IMR-90 (cell line): ENCODE measurements around the gene TP73. TPM values are rescaled to one million over a fixed set of nuclear protein-coding genes. Genes with fewer than 3 reads are reported as not detected.

Source experiments
- ATAC-seq: fragments of 200-7000 bp; cut with Tn5 transposase; 2 replicates; pipeline ENCODE4 v1.9.1; 2020; ENCODE audit warnings: low read depth, mild to moderate bottlenecking, moderate library complexity
- BruUV-seq: library from RNA; stranded (reverse); fragments of 400-500 nt; replicated peaks from 2 replicates; lab custom pipeline; 2021; lab: Mats Ljungman, UMichigan
- CTCF ChIA-PET: fragments of 300-600 bp; formaldehyde crosslinking; extraction: SDS; loops from one replicate; lab custom pipeline; 2021; ENCODE audit warnings: antibody characterized with exemption; lab: Yijun Ruan, JAX
- POLR2A ChIA-PET: fragments of 300-600 bp; sonication (Branson Sonifier 250); formaldehyde crosslinking; loops from one replicate; lab custom pipeline; 2022; ENCODE audit warnings: antibody characterized with exemption; ENCODE audit not compliant: unreplicated experiment; lab: Charles Lee
- DNase-seq: peaks from one replicate; pipeline ENCODE4 v3.0.0; 2013
- H2AFZ ChIP-seq: replicated peaks from 2 replicates; pipeline ENCODE3; 2013; ENCODE audit warnings: low read length, mild to moderate bottlenecking; ENCODE audit not compliant: poor library complexity
- H2AK5ac ChIP-seq: 2 replicates; pipeline ENCODE4 v1.6.1; 2013; ENCODE audit warnings: low read depth, low read length, inconsistent platforms
- H2AK9ac ChIP-seq: replicated peaks from 2 replicates; pipeline ENCODE3; 2013; ENCODE audit warnings: mild to moderate bottlenecking, low read depth, low read length, moderate library complexity; ENCODE audit not compliant: poor library complexity
- H2BK120ac ChIP-seq: 2 replicates; pipeline ENCODE4 v1.6.1; 2013; ENCODE audit warnings: low read depth, low read length, inconsistent platforms
- H2BK15ac ChIP-seq: 3 replicates; pipeline ENCODE4 v1.6.1; 2013; ENCODE audit warnings: low read depth, low read length, inconsistent platforms
- H2BK20ac ChIP-seq: 2 replicates; pipeline ENCODE4 v1.6.1; 2013; ENCODE audit warnings: low read depth, mild to moderate bottlenecking, inconsistent platforms, low read length, moderate library complexity
- H2BK5ac ChIP-seq: 2 replicates; pipeline ENCODE4 v1.6.1; 2013; ENCODE audit warnings: mild to moderate bottlenecking, low read depth, low read length, inconsistent platforms; ENCODE audit not compliant: poor library complexity, severe bottlenecking
- H3K14ac ChIP-seq: replicated peaks from 2 replicates; pipeline ENCODE4 v1.6.1; 2013; ENCODE audit warnings: low read depth, low read length, inconsistent platforms
- H3K18ac ChIP-seq: 2 replicates; pipeline ENCODE4 v1.6.1; 2013; ENCODE audit warnings: low read depth, low read length, control low read depth
- H3K23ac ChIP-seq: 2 replicates; pipeline ENCODE4 v1.6.1; 2013; ENCODE audit warnings: low read depth, low read length, inconsistent platforms
- H3K27ac ChIP-seq: 2 replicates; pipeline ENCODE4 v1.5.1; 2013; ENCODE audit warnings: mild to moderate bottlenecking, control low read depth, low read length; ENCODE audit not compliant: insufficient read depth
- H3K27me3 ChIP-seq: 2 replicates; pipeline ENCODE4 v1.6.1; 2013; ENCODE audit warnings: low read length; ENCODE audit not compliant: control insufficient read depth, insufficient read depth
- H3K36me3 ChIP-seq: 2 replicates; pipeline ENCODE4 v1.6.1; 2013; ENCODE audit warnings: low read length, mixed read lengths; ENCODE audit not compliant: control insufficient read depth, insufficient read depth
- H3K4ac ChIP-seq: 2 replicates; pipeline ENCODE4 v1.6.1; 2013; ENCODE audit warnings: low read depth, low read length, inconsistent platforms
- H3K4me1 ChIP-seq: 2 replicates; pipeline ENCODE4 v1.6.1; 2013; ENCODE audit warnings: low read length, mixed read lengths; ENCODE audit not compliant: control insufficient read depth, insufficient read depth
- H3K4me2 ChIP-seq: 2 replicates; pipeline ENCODE4 v1.6.1; 2013; ENCODE audit warnings: low read depth, mild to moderate bottlenecking, control low read depth, low read length, moderate library complexity
- H3K4me3 ChIP-seq: 2 replicates; pipeline ENCODE4 v1.5.1; 2013; ENCODE audit warnings: low read depth, mild to moderate bottlenecking, control low read depth, low read length, moderate library complexity; ENCODE audit not compliant: insufficient read depth
- H3K56ac ChIP-seq: 2 replicates; pipeline ENCODE4 v1.6.1; 2013; ENCODE audit warnings: low read length, inconsistent platforms; ENCODE audit not compliant: insufficient read depth; ENCODE audit errors: extremely low read depth
- H3K79me1 ChIP-seq, 2 experiments: 2 replicates each; pipeline ENCODE4 v1.6.1; 2013; ENCODE audit warnings: low read length in 2 of 2, inconsistent platforms in 1 of 2, low read depth in 1 of 2
- H3K9ac ChIP-seq: 2 replicates; pipeline ENCODE4 v1.6.1; 2013; ENCODE audit warnings: low read depth, low read length, control low read depth
- H3K9me1 ChIP-seq: 2 replicates; pipeline ENCODE4 v1.6.1; 2013; ENCODE audit warnings: low read length, inconsistent platforms; ENCODE audit not compliant: insufficient read depth
- H3K9me3 ChIP-seq: 2 replicates; pipeline ENCODE4 v1.6.1; 2013; ENCODE audit warnings: low read length; ENCODE audit not compliant: control insufficient read depth, insufficient read depth
- H4K20me1 ChIP-seq: 2 replicates; pipeline ENCODE4 v1.6.1; 2013; ENCODE audit warnings: low read length, inconsistent platforms; ENCODE audit not compliant: insufficient read depth
- H4K5ac ChIP-seq: 2 replicates; pipeline ENCODE4 v1.6.1; 2013; ENCODE audit warnings: mild to moderate bottlenecking, low read depth, low read length, control low read depth
- H4K8ac ChIP-seq, 2 experiments: 2 replicates each; pipeline ENCODE4 v1.6.1; 2013; ENCODE audit warnings: low read depth in 2 of 2, low read length in 2 of 2, control low read depth in 1 of 2, inconsistent platforms in 1 of 2
- H4K91ac ChIP-seq: 2 replicates; pipeline ENCODE4 v1.6.1; 2013; ENCODE audit warnings: low read depth, low read length, inconsistent platforms; ENCODE audit not compliant: insufficient read depth
- BHLHE40 ChIP-seq: fragments of 150-350 bp; IDR thresholded peaks from 2 replicates; pipeline ENCODE4 v1.6.1; 2016; ENCODE audit warnings: mild to moderate bottlenecking, low read depth, low read length
- CEBPB ChIP-seq: IDR thresholded peaks from 2 replicates; pipeline ENCODE4 v1.6.1; 2012; ENCODE audit warnings: low read depth, low read length, improper control_type of control experiment
- CHD1 ChIP-seq: IDR thresholded peaks from 2 replicates; pipeline ENCODE4 v1.6.1; 2012; ENCODE audit warnings: low read depth, low read length, improper control_type of control experiment
- FOS ChIP-seq: fragments of 150-350 bp; IDR thresholded peaks from 2 replicates; pipeline ENCODE4 v1.6.1; 2016; ENCODE audit warnings: low read depth, low read length
- MAFK ChIP-seq: IDR thresholded peaks from 2 replicates; pipeline ENCODE4 v1.6.1; 2012; ENCODE audit warnings: low read depth, low read length, improper control_type of control experiment
- MAZ ChIP-seq: IDR thresholded peaks from 2 replicates; pipeline ENCODE4 v1.6.1; 2012; ENCODE audit warnings: low read depth, mild to moderate bottlenecking, low read length, improper control_type of control experiment, moderate library complexity, borderline replicate concordance
- MXI1 ChIP-seq: IDR thresholded peaks from 2 replicates; pipeline ENCODE4 v1.6.1; 2012; ENCODE audit warnings: low read depth, mild to moderate bottlenecking, low read length, moderate library complexity, borderline replicate concordance
- NFE2L2 ChIP-seq: fragments of 150-350 bp; IDR thresholded peaks from 2 replicates; pipeline ENCODE4 v1.6.1; 2016; ENCODE audit warnings: low read depth, mild to moderate bottlenecking, low read length
- POLR2A ChIP-seq: IDR thresholded peaks from 2 replicates; pipeline ENCODE4 v1.6.1; 2012; ENCODE audit warnings: mild to moderate bottlenecking, low read depth, low read length
- RAD21 ChIP-seq: IDR thresholded peaks from 2 replicates; pipeline ENCODE4 v1.6.1; 2012; ENCODE audit warnings: low read length, improper control_type of control experiment
- RCOR1 ChIP-seq: IDR thresholded peaks from 2 replicates; pipeline ENCODE4 v1.6.1; 2012; ENCODE audit warnings: mild to moderate bottlenecking, low read length, improper control_type of control experiment; ENCODE audit not compliant: insufficient replicate concordance
- RFX5 ChIP-seq: IDR thresholded peaks from 2 replicates; pipeline ENCODE4 v1.8.0; 2012; ENCODE audit warnings: low read depth, mild to moderate bottlenecking, low read length, moderate library complexity
- WGBS, 2 experiments: methylation state at CpG; one replicate each; pipeline versions ENCODE4 v1.1.5 to v1.1.7; 2013; ENCODE audit warnings: missing lambda C conversion rate in 2 of 2; ENCODE audit not compliant: insufficient read length in 1 of 2; ENCODE audit errors: extremely low coverage in 2 of 2; 5-methylcytosine and 5-hydroxymethylcytosine counted together
- dilution Hi-C: fragments of 300-500 bp; cut with HindIII; formaldehyde crosslinking; loops from one replicate; pipeline ENCODE4 v1.14.3; 2018; ENCODE audit warnings: low sequenced_read_pairs; ENCODE audit not compliant: unreplicated experiment
- in situ Hi-C: fragments of 300-500 bp; cut with MboI; formaldehyde crosslinking; loops from 3 replicates; pipeline ENCODE4 v1.14.3; 2019; ENCODE audit warnings: low sequenced_read_pairs, inconsistent platforms, mixed read lengths
- intact Hi-C: fragments of 100-400 bp; cut with micrococcal nuclease; formaldehyde crosslinking; loops from 2 replicates; pipeline ENCODE4 v1.10.0; 2022
- polyA plus RNA-seq, 3 experiments: library from polyadenylated mRNA; depleted of rRNA; stranded (reverse); fragments of >200 nt; gene quantifications; 2 replicates each; pipeline ENCODE4 v1.2.3, GENCODE V29; 2012; ENCODE audit warnings: low replicate concordance in 1 of 3
- total RNA-seq: library from RNA; depleted of rRNA; stranded (reverse); fragments of >200 nt; gene quantifications from 2 replicates; pipeline ENCODE4 v1.2.3, GENCODE V29; 2012
- TF ChIP-seq, protein P1 (sequence below): fragments of 150-350 bp; IDR thresholded peaks from 2 replicates; pipeline ENCODE4 v1.6.1; 2016; ENCODE audit warnings: low read depth, mild to moderate bottlenecking, low read length, moderate library complexity, borderline replicate concordance
- TF ChIP-seq, protein P2 (sequence below): fragments of 150-350 bp; IDR thresholded peaks from 2 replicates; pipeline ENCODE4 v1.6.1; 2017; ENCODE audit warnings: mild to moderate bottlenecking, antibody characterized with exemption, low read length, low read depth
- TF ChIP-seq, protein P3 (sequence below): conservative IDR thresholded peaks from 2 replicates; pipeline ENCODE4 v1.5.1; 2012; ENCODE audit warnings: mild to moderate bottlenecking, low read depth, low read length, improper control_type of control experiment

Gene TP73
- total and polyA plus RNA-seq, 2 of the 4 experiments (the other 2 are of a cell fraction), result not detected

DNA sequence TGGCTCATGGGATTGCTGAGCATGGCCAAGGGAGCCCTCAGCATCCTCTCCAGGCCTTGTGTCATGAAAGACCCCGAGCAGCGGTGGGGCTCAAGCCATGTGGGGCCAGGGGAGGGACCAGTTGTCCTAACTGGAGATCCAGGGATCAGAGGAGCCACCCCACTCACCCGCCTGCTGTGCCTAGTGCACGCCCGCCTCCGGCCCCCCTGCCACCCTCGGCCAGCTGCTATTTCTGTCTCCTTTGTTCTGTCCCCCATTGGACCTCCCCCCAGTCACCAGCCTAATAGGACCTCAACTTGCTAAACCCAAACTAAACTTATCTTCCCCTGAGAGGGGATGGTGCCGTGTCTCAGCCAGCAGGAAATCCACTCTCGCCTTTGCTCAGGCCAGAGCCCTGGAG, 44.4 kb downstream of the TP73 start:
- H3K27ac ChIP-seq, result no peak overlapping the region
- no peak overlapping the region for H3K4me3 ChIP-seq
- no peak overlapping the region for H2BK5ac ChIP-seq
- TF ChIP-seq, protein P1, sequence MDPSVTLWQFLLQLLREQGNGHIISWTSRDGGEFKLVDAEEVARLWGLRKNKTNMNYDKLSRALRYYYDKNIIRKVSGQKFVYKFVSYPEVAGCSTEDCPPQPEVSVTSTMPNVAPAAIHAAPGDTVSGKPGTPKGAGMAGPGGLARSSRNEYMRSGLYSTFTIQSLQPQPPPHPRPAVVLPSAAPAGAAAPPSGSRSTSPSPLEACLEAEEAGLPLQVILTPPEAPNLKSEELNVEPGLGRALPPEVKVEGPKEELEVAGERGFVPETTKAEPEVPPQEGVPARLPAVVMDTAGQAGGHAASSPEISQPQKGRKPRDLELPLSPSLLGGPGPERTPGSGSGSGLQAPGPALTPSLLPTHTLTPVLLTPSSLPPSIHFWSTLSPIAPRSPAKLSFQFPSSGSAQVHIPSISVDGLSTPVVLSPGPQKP, result no peak
- no peak for TF ChIP-seq RFX5
- no peak for TF ChIP-seq RCOR1
- TF ChIP-seq POLR2A, result no peak
- no peak for TF ChIP-seq MAZ
- TF ChIP-seq, protein P2, sequence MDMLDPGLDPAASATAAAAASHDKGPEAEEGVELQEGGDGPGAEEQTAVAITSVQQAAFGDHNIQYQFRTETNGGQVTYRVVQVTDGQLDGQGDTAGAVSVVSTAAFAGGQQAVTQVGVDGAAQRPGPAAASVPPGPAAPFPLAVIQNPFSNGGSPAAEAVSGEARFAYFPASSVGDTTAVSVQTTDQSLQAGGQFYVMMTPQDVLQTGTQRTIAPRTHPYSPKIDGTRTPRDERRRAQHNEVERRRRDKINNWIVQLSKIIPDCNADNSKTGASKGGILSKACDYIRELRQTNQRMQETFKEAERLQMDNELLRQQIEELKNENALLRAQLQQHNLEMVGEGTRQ, result no peak
- no peak for TF ChIP-seq MAFK
- no peak for TF ChIP-seq MXI1
- TF ChIP-seq FOS, result no peak
- TF ChIP-seq NFE2L2, result no peak
- no peak for TF ChIP-seq BHLHE40
- TF ChIP-seq, protein P3, sequence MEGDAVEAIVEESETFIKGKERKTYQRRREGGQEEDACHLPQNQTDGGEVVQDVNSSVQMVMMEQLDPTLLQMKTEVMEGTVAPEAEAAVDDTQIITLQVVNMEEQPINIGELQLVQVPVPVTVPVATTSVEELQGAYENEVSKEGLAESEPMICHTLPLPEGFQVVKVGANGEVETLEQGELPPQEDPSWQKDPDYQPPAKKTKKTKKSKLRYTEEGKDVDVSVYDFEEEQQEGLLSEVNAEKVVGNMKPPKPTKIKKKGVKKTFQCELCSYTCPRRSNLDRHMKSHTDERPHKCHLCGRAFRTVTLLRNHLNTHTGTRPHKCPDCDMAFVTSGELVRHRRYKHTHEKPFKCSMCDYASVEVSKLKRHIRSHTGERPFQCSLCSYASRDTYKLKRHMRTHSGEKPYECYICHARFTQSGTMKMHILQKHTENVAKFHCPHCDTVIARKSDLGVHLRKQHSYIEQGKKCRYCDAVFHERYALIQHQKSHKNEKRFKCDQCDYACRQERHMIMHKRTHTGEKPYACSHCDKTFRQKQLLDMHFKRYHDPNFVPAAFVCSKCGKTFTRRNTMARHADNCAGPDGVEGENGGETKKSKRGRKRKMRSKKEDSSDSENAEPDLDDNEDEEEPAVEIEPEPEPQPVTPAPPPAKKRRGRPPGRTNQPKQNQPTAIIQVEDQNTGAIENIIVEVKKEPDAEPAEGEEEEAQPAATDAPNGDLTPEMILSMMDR, result no peak
- no peak for TF ChIP-seq RAD21
- no peak for TF ChIP-seq CEBPB
- TF ChIP-seq CHD1, result no peak
- H3K9ac ChIP-seq, result no peak overlapping the region
- no TSS peak for BruUV-seq
- no peaks in the 10 kb centered on the region for H3K79me1 ChIP-seq
- dilution Hi-C loops (no loop called here), in situ Hi-C loops (no loop called here), intact Hi-C loops (no loop called here)
- H3K4me2 ChIP-seq, result no peak overlapping the region
- no peaks in the 10 kb centered on the region for H3K9me3 ChIP-seq
- no peak for DNase-seq
- H2AFZ ChIP-seq, result no peak overlapping the region
- no peak overlapping the region for H3K4ac ChIP-seq
- ChIA-PET CTCF (no interaction called here), POLR2A (no interaction called here)
- H2AK9ac ChIP-seq, result no peak overlapping the region
- no peak overlapping the region for H4K5ac ChIP-seq
- H4K20me1 ChIP-seq, result no peaks in the 10 kb centered on the region
- no peak overlapping the region for H2BK15ac ChIP-seq
- no peaks in the 10 kb centered on the region for H3K9me1 ChIP-seq
- no peak overlapping the region for H2BK120ac ChIP-seq
- H3K4me1 ChIP-seq, result no peaks in the 10 kb centered on the region
- 70% methylated on average over 6 of the region's 9 CpGs; no CpG with 5 or more reads in 1 of the 2 experiments for WGBS, 2 experiments
- no peak overlapping the region for H4K91ac ChIP-seq
- no peak overlapping the region for H2AK5ac ChIP-seq
- H3K36me3 ChIP-seq, result no peaks in the 10 kb centered on the region
- H3K23ac ChIP-seq, result no peak overlapping the region
- H3K14ac ChIP-seq, result no peak overlapping the region
- no peak overlapping the region for H3K18ac ChIP-seq
- no peak overlapping the region for H2BK20ac ChIP-seq
- H4K8ac ChIP-seq, result no peak overlapping the region
- peaks cover 38% of the 10 kb centered on the region for H3K27me3 ChIP-seq
- no peak overlapping the region for H3K56ac ChIP-seq
- ATAC-seq, result no peak
